ENCODE measurements around the gene EFL1. TPM values are rescaled to one million over a fixed set of nuclear protein-coding genes. Genes with fewer than 3 reads are reported as not detected.
"Not testable (repeated sequence)": the region's sequence is repeated elsewhere in the genome, so short reads cannot be mapped to it uniquely, and the experiment has no call there.

The EFL1 gene
- total and polyA plus RNA-seq, 2 donors from 2014 or later, result 9.2 to 16.6 TPM

DNA sequence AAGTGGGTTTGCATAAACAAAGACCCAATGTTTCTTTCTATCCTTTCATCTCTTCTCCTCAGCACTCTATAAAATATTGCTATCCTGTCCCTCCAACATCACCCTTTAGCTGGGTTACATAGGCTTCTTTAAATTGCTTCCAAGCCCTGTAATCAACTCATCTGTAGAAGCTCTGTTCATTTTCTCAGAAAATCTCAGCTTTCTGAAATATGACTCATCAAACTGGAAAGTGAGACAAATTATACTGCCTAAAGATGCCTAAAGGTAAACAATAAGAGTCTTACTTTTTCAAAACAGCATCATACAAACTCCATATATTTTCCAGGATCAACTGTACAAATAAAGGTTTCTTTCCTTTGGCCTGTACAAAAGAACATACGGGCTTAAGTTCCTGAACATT is 33.8 kb downstream of the EFL1 start:
- H3K9ac ChIP-seq (ENCODE audit: low read length in 3 of 3), result no peak overlapping the region
- FAIRE-seq (no peak), DNase-seq (no peak)
- no peak overlapping the region for H3K4me3 ChIP-seq (ENCODE audit: low read length in 3 of 3)
- H3K4me1 ChIP-seq (ENCODE audit: control insufficient read depth in 2 of 3, insufficient read depth in 2 of 3, low read depth in 1 of 3, low read length in 3 of 3), result no peaks in the 10 kb centered on the region
- no peak for TF ChIP-seq CTCF (IDR thresholded peaks at IDR 0.05; ENCODE audit: borderline replicate concordance, extremely low read depth, insufficient read depth)
- peaks cover 0 to 6% (median 3%) of the 10 kb centered on the region in 3 donors for H3K36me3 ChIP-seq (ENCODE audit: control insufficient read depth in 2 of 3, insufficient read depth in 3 of 3, low read length in 3 of 3)
- intact Hi-C loops (cut with DNase I), result no loop called here
- no peaks in the 10 kb centered on the region for H3K9me3 ChIP-seq (ENCODE audit: control insufficient read depth in 2 of 3, insufficient read depth in 1 of 3, low read length in 3 of 3)
- no peak overlapping the region for H3K27ac ChIP-seq (ENCODE audit: low read depth in 2 of 2, low read length in 2 of 2)
- no peaks in the 10 kb centered on the region for H3K27me3 ChIP-seq (ENCODE audit: control insufficient read depth, insufficient read depth, low read length)

DNA sequence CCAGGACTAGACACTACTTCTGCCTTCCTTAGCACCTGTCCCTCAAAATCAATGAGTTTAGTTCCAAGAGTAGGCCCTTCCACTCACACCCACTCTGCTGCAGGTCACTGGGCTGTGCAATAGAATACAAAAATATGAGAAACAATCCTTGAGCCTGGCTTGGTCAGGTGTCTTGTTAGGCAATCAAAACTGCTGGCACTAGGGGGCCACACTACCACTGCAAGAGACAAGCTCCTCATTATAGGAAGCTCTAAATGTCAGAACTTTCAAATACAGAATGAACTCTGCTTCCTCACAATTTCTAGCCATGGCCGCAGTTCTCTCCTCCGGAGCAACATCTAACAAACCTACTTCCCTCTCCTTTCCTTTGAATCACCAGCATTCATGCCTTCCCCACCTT is 41.0 kb downstream of the EFL1 start:
- H3K27ac ChIP-seq (ENCODE audit: low read depth in 2 of 2, low read length in 2 of 2); H3K4me3 ChIP-seq (ENCODE audit: low read length in 3 of 3); H3K9ac ChIP-seq (ENCODE audit: low read length in 3 of 3); FAIRE-seq; H3K4me1 ChIP-seq (ENCODE audit: control insufficient read depth in 2 of 3, insufficient read depth in 2 of 3, low read depth in 1 of 3, low read length in 3 of 3); H3K36me3 ChIP-seq (ENCODE audit: control insufficient read depth in 2 of 3, insufficient read depth in 3 of 3, low read length in 3 of 3); H3K9me3 ChIP-seq (ENCODE audit: control insufficient read depth in 2 of 3, insufficient read depth in 1 of 3, low read length in 3 of 3); intact Hi-C loops (cut with DNase I); H3K27me3 ChIP-seq (ENCODE audit: control insufficient read depth, insufficient read depth, low read length): not testable (repeated sequence)
- peak in 3 of 5 donors; percentile 14 to 37 (median 26) for DNase-seq

DNA sequence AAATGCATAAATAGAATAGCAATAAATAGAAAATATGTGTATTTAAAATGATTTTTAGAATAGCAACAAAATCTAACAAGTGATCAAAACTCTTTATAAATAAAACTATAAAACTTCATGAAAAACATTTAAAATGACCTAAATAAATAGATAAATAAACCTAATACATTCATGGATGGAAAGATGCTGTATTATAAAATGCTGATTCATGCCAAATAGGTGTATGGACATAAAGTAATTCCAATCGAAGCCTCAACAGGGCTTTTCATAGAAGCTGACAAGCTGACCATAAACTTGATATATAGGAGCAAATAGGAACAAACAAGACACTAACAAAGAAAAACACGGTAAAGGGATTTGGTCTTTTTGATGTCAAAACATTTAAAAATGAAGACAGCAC is 46.4 kb downstream of the EFL1 start:
- H3K4me1 ChIP-seq (ENCODE audit: control insufficient read depth in 2 of 3, insufficient read depth in 2 of 3, low read depth in 1 of 3, low read length in 3 of 3); intact Hi-C loops (cut with DNase I); H3K27me3 ChIP-seq (ENCODE audit: control insufficient read depth, insufficient read depth, low read length); H3K36me3 ChIP-seq (ENCODE audit: control insufficient read depth in 2 of 3, insufficient read depth in 3 of 3, low read length in 3 of 3); DNase-seq; H3K27ac ChIP-seq (ENCODE audit: low read depth in 2 of 2, low read length in 2 of 2); H3K4me3 ChIP-seq (ENCODE audit: low read length in 3 of 3); H3K9me3 ChIP-seq (ENCODE audit: control insufficient read depth in 2 of 3, insufficient read depth in 1 of 3, low read length in 3 of 3); H3K9ac ChIP-seq (ENCODE audit: low read length in 3 of 3): not testable (repeated sequence)
- peak; percentile 38 for FAIRE-seq

DNA sequence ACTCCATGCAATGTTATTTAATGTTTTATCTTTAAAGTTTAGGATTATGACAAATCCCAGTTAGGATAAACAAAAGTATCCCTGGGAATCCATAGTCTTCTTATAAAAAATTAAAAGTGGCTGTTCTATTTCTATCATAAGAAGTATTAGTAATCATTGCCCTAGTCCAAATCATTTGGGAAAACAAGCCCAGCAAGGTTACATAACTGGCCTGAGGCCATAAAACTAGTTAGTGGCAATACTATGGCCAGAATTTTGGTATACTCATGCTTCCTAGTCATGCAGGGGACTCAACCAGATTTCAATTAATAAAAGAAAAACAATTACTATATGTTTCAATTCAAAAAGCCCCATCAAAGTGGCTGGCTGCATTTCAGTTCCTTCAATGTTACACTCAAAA is 50.3 kb downstream of the EFL1 start:
- H3K9ac ChIP-seq (ENCODE audit: low read length in 3 of 3); H3K9me3 ChIP-seq (ENCODE audit: control insufficient read depth in 2 of 3, insufficient read depth in 1 of 3, low read length in 3 of 3); H3K4me3 ChIP-seq (ENCODE audit: low read length in 3 of 3); H3K27me3 ChIP-seq (ENCODE audit: control insufficient read depth, insufficient read depth, low read length); DNase-seq; intact Hi-C loops (cut with DNase I); H3K27ac ChIP-seq (ENCODE audit: low read depth in 2 of 2, low read length in 2 of 2); FAIRE-seq; H3K36me3 ChIP-seq (ENCODE audit: control insufficient read depth in 2 of 3, insufficient read depth in 3 of 3, low read length in 3 of 3); H3K4me1 ChIP-seq (ENCODE audit: control insufficient read depth in 2 of 3, insufficient read depth in 2 of 3, low read depth in 1 of 3, low read length in 3 of 3): not testable (repeated sequence)

- H3K4me3 ChIP-seq (ENCODE audit: low read length in 3 of 3); H3K36me3 ChIP-seq (ENCODE audit: control insufficient read depth in 2 of 3, insufficient read depth in 3 of 3, low read length in 3 of 3); FAIRE-seq; intact Hi-C loops (cut with DNase I); H3K9ac ChIP-seq (ENCODE audit: low read length in 3 of 3); DNase-seq; H3K9me3 ChIP-seq (ENCODE audit: control insufficient read depth in 2 of 3, insufficient read depth in 1 of 3, low read length in 3 of 3); H3K27ac ChIP-seq (ENCODE audit: low read depth in 2 of 2, low read length in 2 of 2); H3K4me1 ChIP-seq (ENCODE audit: control insufficient read depth in 2 of 3, insufficient read depth in 2 of 3, low read depth in 1 of 3, low read length in 3 of 3); H3K27me3 ChIP-seq (ENCODE audit: control insufficient read depth, insufficient read depth, low read length): not testable (repeated sequence)
These were observed 52.4 kb downstream of the EFL1 start for GRCh38 chr15:82210066-82210597.

GRCh38 chr15:82204575-82204974 is 58.0 kb downstream of the EFL1 start:
- DNase-seq; H3K4me1 ChIP-seq (ENCODE audit: control insufficient read depth in 2 of 3, insufficient read depth in 2 of 3, low read depth in 1 of 3, low read length in 3 of 3); H3K27me3 ChIP-seq (ENCODE audit: control insufficient read depth, insufficient read depth, low read length); H3K27ac ChIP-seq (ENCODE audit: low read depth in 2 of 2, low read length in 2 of 2); H3K4me3 ChIP-seq (ENCODE audit: low read length in 3 of 3); FAIRE-seq; H3K9me3 ChIP-seq (ENCODE audit: control insufficient read depth in 2 of 3, insufficient read depth in 1 of 3, low read length in 3 of 3); H3K9ac ChIP-seq (ENCODE audit: low read length in 3 of 3); intact Hi-C loops (cut with DNase I); H3K36me3 ChIP-seq (ENCODE audit: control insufficient read depth in 2 of 3, insufficient read depth in 3 of 3, low read length in 3 of 3): not testable (repeated sequence)

All from kidney (tissue), 14 donors.